Thyroid gland (tissue), 4 donors: ENCODE results near the gene PDZRN3. TPM values are rescaled to one million over a fixed set of nuclear protein-coding genes. Genes with fewer than 3 reads are reported as not detected.

Experiments used
- DNase-seq, 2 donors: peaks; one replicate each; pipeline ENCODE4 v3.0.0-alpha.2; 2019
- H3K27ac ChIP-seq, 3 donors: fragments of 200-600 bp; sonication (generic); 1 replicate in 2 of 3; 2 replicates in 1 of 3; pipeline ENCODE4 v1.5.1; 2016 to 2019; ENCODE audit warnings: mild to moderate bottlenecking in 1 of 3, moderate library complexity in 1 of 3
- H3K27me3 ChIP-seq: fragments of 200-600 bp; sonication (generic); one replicate; pipeline ENCODE4 v1.5.1; 2019
- H3K36me3 ChIP-seq, 2 donors: fragments of 200-600 bp; sonication (generic); one replicate each; pipeline ENCODE4 v1.5.1; 2016 to 2019
- H3K4me1 ChIP-seq, 2 donors: fragments of 200-600 bp; sonication (generic); one replicate each; pipeline ENCODE4 v1.5.1; 2017 to 2019
- H3K4me3 ChIP-seq, 3 donors: fragments of 200-600 bp; sonication (generic); replicated peaks in 1 of 3; 1 replicate in 2 of 3; 2 replicates in 1 of 3; pipeline ENCODE4 v1.5.1; 2016; ENCODE audit warnings: mild to moderate bottlenecking in 1 of 3
- H3K9me3 ChIP-seq: fragments of 200-600 bp; sonication (generic); one replicate; pipeline ENCODE4 v1.5.1; 2017
- POLR2A ChIP-seq, 2 donors: fragments of 450-650 bp; IDR thresholded peaks; one replicate each; pipeline ENCODE4 v1.6.1; 2017; ENCODE audit warnings: antibody characterized with exemption in 2 of 2, mild to moderate bottlenecking in 2 of 2, moderate library complexity in 1 of 2
- WGBS, 2 donors: methylation state at CpG; one replicate each; pipeline ENCODE4 v1.1.5; 2017; 5-methylcytosine and 5-hydroxymethylcytosine counted together
- intact Hi-C: fragments of 100-400 bp; cut with DNase I; formaldehyde crosslinking; loops from one replicate; pipeline ENCODE4 v1.15.1; 2023
- total RNA-seq, 4 donors: library from RNA; depleted of rRNA; stranded (reverse); fragments of >200 nt; gene quantifications; one replicate each; pipeline ENCODE4 v1.2.3, GENCODE V29; 2016
- TF ChIP-seq, protein P1 (sequence below), 6 experiments: fragments of 200-600 bp in 3 of 6; fragments of 450-650 bp in 3 of 6; sonication (generic) in 3 of 6; IDR thresholded peaks; one replicate each; pipeline ENCODE4 v1.5.1; 2016 to 2019; ENCODE audit warnings: antibody characterized with exemption in 6 of 6, mild to moderate bottlenecking in 2 of 6, inconsistent platforms in 1 of 6, moderate library complexity in 1 of 6

Gene PDZRN3
- total RNA-seq, 4 donors from 2014 or later, result 4.4 to 8.3 (median 6.0) TPM

- DNase-seq, result no peak
- no peaks in the 10 kb centered on the region for H3K4me1 ChIP-seq
- no peak overlapping the region for H3K4me3 ChIP-seq
- TF ChIP-seq, protein P1, sequence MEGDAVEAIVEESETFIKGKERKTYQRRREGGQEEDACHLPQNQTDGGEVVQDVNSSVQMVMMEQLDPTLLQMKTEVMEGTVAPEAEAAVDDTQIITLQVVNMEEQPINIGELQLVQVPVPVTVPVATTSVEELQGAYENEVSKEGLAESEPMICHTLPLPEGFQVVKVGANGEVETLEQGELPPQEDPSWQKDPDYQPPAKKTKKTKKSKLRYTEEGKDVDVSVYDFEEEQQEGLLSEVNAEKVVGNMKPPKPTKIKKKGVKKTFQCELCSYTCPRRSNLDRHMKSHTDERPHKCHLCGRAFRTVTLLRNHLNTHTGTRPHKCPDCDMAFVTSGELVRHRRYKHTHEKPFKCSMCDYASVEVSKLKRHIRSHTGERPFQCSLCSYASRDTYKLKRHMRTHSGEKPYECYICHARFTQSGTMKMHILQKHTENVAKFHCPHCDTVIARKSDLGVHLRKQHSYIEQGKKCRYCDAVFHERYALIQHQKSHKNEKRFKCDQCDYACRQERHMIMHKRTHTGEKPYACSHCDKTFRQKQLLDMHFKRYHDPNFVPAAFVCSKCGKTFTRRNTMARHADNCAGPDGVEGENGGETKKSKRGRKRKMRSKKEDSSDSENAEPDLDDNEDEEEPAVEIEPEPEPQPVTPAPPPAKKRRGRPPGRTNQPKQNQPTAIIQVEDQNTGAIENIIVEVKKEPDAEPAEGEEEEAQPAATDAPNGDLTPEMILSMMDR (IDR thresholded peaks at IDR 0.05), result no peak
- no peak for TF ChIP-seq POLR2A (IDR thresholded peaks at IDR 0.05)
- intact Hi-C loops, result no loop called here
- no peaks in the 10 kb centered on the region for H3K27me3 ChIP-seq
- H3K36me3 ChIP-seq, result no peaks in the 10 kb centered on the region
- no peaks in the 10 kb centered on the region for H3K9me3 ChIP-seq
- WGBS, 2 donors, result 52 to 59% methylated on average over 5 of the region's 5 CpGs
- H3K27ac ChIP-seq, result no peak overlapping the region
Observed at GRCh38 chr3:73600293-73600938, 24.3 kb downstream of the PDZRN3 start.

DNA sequence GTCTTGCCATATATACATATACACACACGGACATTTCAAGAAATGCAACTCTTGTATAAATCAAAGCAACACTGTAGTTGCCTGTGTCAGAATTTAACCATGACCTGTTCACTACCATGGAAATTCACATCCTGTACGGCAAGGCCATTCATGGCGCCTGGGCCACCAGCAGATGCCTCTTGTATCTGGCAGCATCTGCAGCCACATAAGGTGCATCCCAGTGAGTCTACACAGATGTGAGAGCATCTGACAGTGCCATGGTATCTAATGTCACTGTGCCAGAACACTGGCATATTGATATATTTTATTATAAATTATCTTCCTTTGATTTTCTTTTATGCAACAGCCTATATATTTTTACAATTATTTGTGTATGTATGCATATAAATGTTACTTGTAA lies 25.1 kb downstream of the PDZRN3 start:
- intact Hi-C loops, result no loop called here
- TF ChIP-seq POLR2A (IDR thresholded peaks at IDR 0.05), result no peak
- TF ChIP-seq, protein P1 (IDR thresholded peaks at IDR 0.05), result no peak
- Histone ChIP-seq H3K4me3 (no peak overlapping the region), H3K9me3 (no peaks in the 10 kb centered on the region), H3K27me3 (no peaks in the 10 kb centered on the region), H3K27ac (no peak overlapping the region), H3K36me3 (no peaks in the 10 kb centered on the region), H3K4me1 (no peaks in the 10 kb centered on the region)
- DNase-seq, result no peak
- 93 to 94% methylated on average over 3 of the region's 3 CpGs for WGBS, 2 donors

GRCh38 chr3:73597476-73597875 lies 27.3 kb downstream of the PDZRN3 start:
- intact Hi-C loops, result no loop called here
- no peaks in the 10 kb centered on the region for H3K4me1 ChIP-seq

DNA sequence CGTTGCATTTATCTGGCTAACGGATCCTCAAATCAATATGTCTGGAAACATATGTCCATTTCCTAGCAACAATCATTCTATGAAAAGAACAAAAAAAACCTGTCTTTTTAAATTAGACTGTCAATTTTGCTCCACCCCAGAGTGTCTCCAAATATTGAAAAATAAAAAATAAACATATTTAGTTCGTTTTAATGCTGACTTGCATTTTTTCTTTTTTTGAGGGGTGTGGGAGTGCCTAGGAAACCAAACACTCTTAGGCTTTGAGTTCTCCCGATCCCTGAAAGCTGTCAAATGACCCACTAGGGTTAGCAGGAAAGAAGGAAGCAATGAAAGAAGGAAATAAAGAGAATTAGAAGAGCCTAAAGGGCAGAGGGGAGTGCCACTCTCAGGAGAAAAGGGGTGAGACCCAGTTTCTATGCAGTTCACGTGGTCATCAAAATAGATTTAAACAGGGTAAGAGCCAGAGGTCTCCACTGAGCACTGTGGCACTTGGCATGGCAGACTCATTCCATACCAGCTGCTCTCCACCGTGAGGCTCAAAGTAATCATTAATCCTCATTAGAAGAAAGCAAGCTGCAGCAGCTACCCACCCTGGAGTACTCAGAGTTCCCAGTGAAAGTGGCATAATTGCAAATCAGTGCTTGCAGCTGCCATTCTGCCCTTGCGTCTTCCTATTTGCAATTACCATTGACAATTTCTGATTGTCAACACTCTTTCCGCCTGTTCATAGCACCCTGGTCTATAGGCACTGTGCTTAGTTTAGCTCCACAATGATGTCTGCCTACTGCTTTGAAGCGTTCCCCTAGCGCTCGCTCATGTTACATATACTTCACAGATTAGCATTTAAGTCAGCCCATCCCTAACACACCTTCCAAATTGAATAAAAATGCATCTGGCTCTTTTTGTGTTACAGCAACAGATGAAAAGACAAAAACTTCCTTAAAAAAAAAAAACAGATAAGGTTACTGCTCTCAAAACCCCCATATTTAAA lies 32.3 kb downstream of the PDZRN3 start:
- DNase-seq, result no peak
- 84 to 88% methylated on average over 11 of the region's 11 CpGs for WGBS, 2 donors
- TF ChIP-seq, protein P1 (IDR thresholded peaks at IDR 0.05), result no peak
- no peak for TF ChIP-seq POLR2A (IDR thresholded peaks at IDR 0.05)
- no peaks in the 10 kb centered on the region for H3K9me3 ChIP-seq
- H3K27ac ChIP-seq, result no peak overlapping the region
- no peaks in the 10 kb centered on the region for H3K36me3 ChIP-seq
- H3K4me1 ChIP-seq, result no peaks in the 10 kb centered on the region
- H3K27me3 ChIP-seq, result no peaks in the 10 kb centered on the region
- no peak overlapping the region for H3K4me3 ChIP-seq
- intact Hi-C loops, result no loop called here

More at GRCh38 chr3:73597476-73597875, 27.3 kb downstream of the PDZRN3 start:
- no peaks in the 10 kb centered on the region for H3K36me3 ChIP-seq
- no peaks in the 10 kb centered on the region for H3K9me3 ChIP-seq
- 91 to 95% methylated on average over 3 of the region's 3 CpGs for WGBS, 2 donors
- H3K4me3 ChIP-seq, result no peak overlapping the region
- H3K27ac ChIP-seq, result no peak overlapping the region
- DNase-seq, result no peak
- TF ChIP-seq, protein P1 (IDR thresholded peaks at IDR 0.05), result no peak
- TF ChIP-seq POLR2A (IDR thresholded peaks at IDR 0.05), result no peak
- H3K27me3 ChIP-seq, result no peaks in the 10 kb centered on the region
